Measurements from ENCODE around the gene NOD2. TPM values are rescaled to one million over a fixed set of nuclear protein-coding genes. Genes with fewer than 3 reads are reported as not detected.

The NOD2 gene
- total RNA-seq, 4 donors from 2014 or later: 0.40 to 1.6 (median 0.68) TPM

DNA sequence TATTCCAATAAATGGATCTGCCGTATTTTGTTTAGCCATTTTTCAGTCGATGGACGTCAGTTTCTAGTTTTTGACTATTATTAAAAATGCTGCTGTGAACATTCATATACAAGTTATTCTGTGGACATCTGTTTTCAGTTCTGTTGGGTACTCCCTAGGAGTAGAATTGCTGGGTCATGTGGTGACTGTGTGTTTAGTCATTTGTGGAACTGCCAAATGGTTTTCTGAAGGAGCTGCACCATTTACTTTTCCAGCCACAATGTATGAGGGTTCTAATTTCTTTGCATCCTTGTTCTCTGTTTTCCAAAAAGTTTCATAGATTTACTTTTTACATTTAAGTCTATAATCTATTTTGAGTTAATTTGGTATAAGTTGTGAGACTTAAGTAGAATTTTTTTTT, 78.0 kb downstream of the NOD2 start:
- intact Hi-C loops (cut with DNase I): no loop called here
- no peaks in the 10 kb centered on the region for H3K9me3 ChIP-seq
- 96 to 98% methylated on average over 3 of the region's 3 CpGs for WGBS, 2 donors
- H3K36me3 ChIP-seq: peaks cover 0 to 4% of the 10 kb centered on the region in 2 donors
- TF ChIP-seq POLR2A (IDR thresholded peaks at IDR 0.05): no peak
- TF ChIP-seq, protein P1, sequence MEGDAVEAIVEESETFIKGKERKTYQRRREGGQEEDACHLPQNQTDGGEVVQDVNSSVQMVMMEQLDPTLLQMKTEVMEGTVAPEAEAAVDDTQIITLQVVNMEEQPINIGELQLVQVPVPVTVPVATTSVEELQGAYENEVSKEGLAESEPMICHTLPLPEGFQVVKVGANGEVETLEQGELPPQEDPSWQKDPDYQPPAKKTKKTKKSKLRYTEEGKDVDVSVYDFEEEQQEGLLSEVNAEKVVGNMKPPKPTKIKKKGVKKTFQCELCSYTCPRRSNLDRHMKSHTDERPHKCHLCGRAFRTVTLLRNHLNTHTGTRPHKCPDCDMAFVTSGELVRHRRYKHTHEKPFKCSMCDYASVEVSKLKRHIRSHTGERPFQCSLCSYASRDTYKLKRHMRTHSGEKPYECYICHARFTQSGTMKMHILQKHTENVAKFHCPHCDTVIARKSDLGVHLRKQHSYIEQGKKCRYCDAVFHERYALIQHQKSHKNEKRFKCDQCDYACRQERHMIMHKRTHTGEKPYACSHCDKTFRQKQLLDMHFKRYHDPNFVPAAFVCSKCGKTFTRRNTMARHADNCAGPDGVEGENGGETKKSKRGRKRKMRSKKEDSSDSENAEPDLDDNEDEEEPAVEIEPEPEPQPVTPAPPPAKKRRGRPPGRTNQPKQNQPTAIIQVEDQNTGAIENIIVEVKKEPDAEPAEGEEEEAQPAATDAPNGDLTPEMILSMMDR (IDR thresholded peaks at IDR 0.05): no peak
- H3K4me3 ChIP-seq (replicated peaks in 1 of 3): no peak overlapping the region
- no peaks in the 10 kb centered on the region for H3K27me3 ChIP-seq
- no peaks in the 10 kb centered on the region for H3K4me1 ChIP-seq
- H3K27ac ChIP-seq: no peak overlapping the region
- DNase-seq: no peak

DNA sequence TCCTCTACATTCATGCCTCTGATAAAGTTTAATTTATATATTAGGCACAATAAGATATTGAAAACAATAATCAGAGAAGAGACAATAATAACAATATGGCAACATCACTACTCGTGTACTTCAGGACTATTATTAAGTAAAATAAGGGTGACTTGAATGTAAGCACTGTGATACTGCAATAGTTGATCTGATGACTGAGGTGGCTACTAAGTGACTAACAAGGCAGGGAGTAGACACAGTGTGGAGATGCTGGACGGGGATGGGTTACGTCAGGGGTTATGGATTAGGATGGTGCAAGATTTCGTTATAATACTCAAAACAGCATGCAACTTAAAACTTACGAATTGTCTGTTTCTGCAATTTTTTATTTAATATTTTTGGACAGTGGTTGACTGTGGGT, 81.0 kb downstream of the NOD2 start:
- Histone ChIP-seq H3K27ac (no peak overlapping the region), H3K27me3 (no peaks in the 10 kb centered on the region), H3K9me3 (no peaks in the 10 kb centered on the region), H3K36me3 (peaks cover 0 to 4% of the 10 kb centered on the region in 2 donors), H3K4me1 (no peaks in the 10 kb centered on the region), H3K4me3 (replicated peaks in 1 of 3) (no peak overlapping the region)
- 97% methylated on average over 5 of the region's 5 CpGs for WGBS, 2 donors
- DNase-seq: no peak
- TF ChIP-seq POLR2A (IDR thresholded peaks at IDR 0.05): no peak
- TF ChIP-seq, protein P1 (IDR thresholded peaks at IDR 0.05): no peak
- intact Hi-C loops (cut with DNase I): no loop called here

DNA sequence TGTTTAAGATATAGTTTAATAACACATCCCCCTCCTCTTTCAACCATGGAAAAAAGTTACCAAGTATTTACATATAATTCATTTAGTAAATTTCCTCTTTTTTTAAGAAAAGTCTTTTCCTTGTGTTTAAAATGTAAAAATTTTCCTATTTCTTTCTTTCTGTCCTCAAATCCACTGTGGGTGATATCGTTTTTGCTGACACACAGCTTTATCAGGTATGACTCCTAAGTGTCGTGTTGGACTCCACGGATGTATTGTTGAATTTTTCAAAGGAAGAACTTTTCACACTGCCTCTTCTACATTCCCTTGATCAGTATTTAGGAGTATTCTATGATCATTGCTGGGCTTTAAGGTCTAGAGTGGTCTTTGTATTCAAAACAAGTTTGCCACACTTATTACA, 81.6 kb downstream of the NOD2 start:
- DNase-seq: no peak
- WGBS, 2 donors: 93 to 95% methylated on average over 3 of the region's 3 CpGs
- TF ChIP-seq, protein P1 (IDR thresholded peaks at IDR 0.05): no peak
- TF ChIP-seq POLR2A (IDR thresholded peaks at IDR 0.05): no peak
- no peaks in the 10 kb centered on the region for H3K4me1 ChIP-seq
- H3K9me3 ChIP-seq: no peaks in the 10 kb centered on the region
- H3K27me3 ChIP-seq: no peaks in the 10 kb centered on the region
- H3K36me3 ChIP-seq: peaks cover 5 to 10% of the 10 kb centered on the region in 2 donors
- intact Hi-C loops (cut with DNase I): no loop called here
- no peak overlapping the region for H3K27ac ChIP-seq
- no peak overlapping the region for H3K4me3 ChIP-seq (replicated peaks in 1 of 3)

DNA sequence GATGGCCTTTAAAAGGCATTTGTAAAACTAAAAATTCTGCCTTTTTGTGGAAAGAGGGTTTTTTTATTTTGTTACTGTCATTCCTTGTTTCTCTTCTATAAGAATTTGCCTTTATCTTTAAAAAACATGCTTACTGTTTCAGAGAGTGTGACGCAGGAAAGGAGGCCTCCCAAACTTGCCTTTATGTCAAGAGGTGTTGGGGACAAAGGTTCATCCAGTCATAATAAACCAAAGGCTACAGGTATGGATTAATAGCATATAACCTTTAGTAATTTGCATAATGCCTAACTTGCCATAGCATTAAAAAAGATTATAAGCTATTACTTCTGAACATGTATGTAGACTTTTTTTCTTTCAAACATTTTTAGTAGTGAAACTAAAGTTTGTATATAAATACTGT, 82.6 kb downstream of the NOD2 start:
- TF ChIP-seq, protein P1 (IDR thresholded peaks at IDR 0.05): no peak
- no peak for TF ChIP-seq POLR2A (IDR thresholded peaks at IDR 0.05)
- Histone ChIP-seq H3K27me3 (no peaks in the 10 kb centered on the region), H3K4me3 (replicated peaks in 1 of 3) (no peak overlapping the region), H3K9me3 (no peaks in the 10 kb centered on the region), H3K27ac (no peak overlapping the region), H3K4me1 (no peaks in the 10 kb centered on the region), H3K36me3 (peaks cover 10 to 11% of the 10 kb centered on the region in 2 donors)
- no peak for DNase-seq
- intact Hi-C loops (cut with DNase I): no loop called here
- WGBS, 2 donors: 85 to 91% methylated on average over 1 of the region's 1 CpG

DNA sequence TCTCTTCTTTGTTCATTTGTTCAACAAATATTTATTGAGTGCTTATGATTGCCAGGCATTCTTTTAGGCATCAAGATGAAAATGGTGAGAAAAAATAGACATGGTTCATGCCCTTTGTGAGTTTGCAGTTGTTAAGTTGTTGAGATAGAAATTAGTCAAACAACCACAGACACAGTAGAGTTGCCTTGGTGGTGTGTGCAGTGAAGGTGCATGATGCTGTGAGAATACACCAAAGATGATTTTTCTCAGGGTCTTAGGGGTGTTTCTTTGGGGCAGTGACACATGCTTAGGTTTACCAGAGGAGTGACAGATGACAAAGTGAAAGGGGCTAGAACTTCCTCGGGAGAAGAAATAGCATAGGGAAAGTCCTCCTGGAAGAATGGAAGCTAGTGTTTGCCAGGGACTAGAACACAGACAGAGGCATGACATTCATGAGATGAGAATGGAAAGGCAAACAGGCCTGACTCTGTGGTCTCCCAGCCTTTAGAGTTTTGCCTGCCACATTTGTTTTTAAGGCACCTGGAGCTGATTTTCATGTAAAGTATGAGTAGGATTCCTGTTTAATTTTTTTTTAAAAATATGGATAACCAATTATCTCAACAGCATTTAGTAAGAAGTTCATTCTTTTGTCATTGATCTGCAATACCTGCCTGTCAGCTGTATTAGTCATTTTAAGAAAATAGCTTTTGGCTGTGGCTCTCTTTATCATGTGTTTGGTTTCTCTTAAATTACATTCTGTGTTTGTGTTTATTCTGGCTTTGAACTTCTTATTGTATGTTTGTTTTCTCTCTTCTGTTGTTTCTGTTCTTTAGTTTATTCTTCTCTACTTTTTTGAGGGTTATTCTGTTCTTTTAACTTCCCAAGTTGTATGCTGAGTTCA, 85.1 kb downstream of the NOD2 start:
- no peak for DNase-seq
- no peak overlapping the region for H3K27ac ChIP-seq
- H3K4me1 ChIP-seq: no peaks in the 10 kb centered on the region
- H3K4me3 ChIP-seq (replicated peaks in 1 of 3): no peak overlapping the region
- peaks cover 17 to 19% of the 10 kb centered on the region in 2 donors for H3K36me3 ChIP-seq
- no peaks in the 10 kb centered on the region for H3K9me3 ChIP-seq
- TF ChIP-seq POLR2A (IDR thresholded peaks at IDR 0.05): no peak
- TF ChIP-seq, protein P1 (IDR thresholded peaks at IDR 0.05): no peak
- WGBS, 2 donors: 33 to 38% methylated on average over 1 of the region's 1 CpG
- intact Hi-C loops (cut with DNase I): no loop called here
- H3K27me3 ChIP-seq: no peaks in the 10 kb centered on the region

Data from thyroid gland (tissue), 4 donors.